HG03565 (cell line): Measurements from ENCODE around the gene OR3A3.
"Not testable (repeated sequence)": the region's sequence is repeated elsewhere in the genome, so short reads cannot be mapped to it uniquely, and the experiment has no call there.

Source experiments
- ATAC-seq: cut with Tn5 transposase; IDR thresholded peaks from one replicate; pipeline ENCODE4 v1.9.1; 2021; ENCODE audit warnings: mild to moderate bottlenecking, moderate library complexity; ENCODE audit not compliant: unreplicated experiment

The OR3A3 gene

GRCh38 chr17:3411070-3411469 lies at the start of gene OR3A3:
Gene OR3A3, plus strand, starts transcription at chr17:3411370.
- no peak for ATAC-seq

- not testable (repeated sequence) for ATAC-seq
These were observed 40.0 kb upstream of the OR3A3 start for GRCh38 chr17:3371167-3371566.

GRCh38 chr17:3378321-3378720 lies 32.8 kb upstream of the OR3A3 start:
- ATAC-seq = no peak

GRCh38 chr17:3381957-3382356 lies 29.2 kb upstream of the OR3A3 start:
- no peak for ATAC-seq

- no peak for ATAC-seq
These were observed 25.0 kb upstream of the OR3A3 start, which contains the start of gene OR3A2 for GRCh38 chr17:3385869-3386816. Gene OR3A2, minus strand, starts transcription at chr17:3386308.

GRCh38 chr17:3389791-3390190 lies 21.4 kb upstream of the OR3A3 start:
- ATAC-seq = no peak

- not testable (repeated sequence) for ATAC-seq
These were observed 13.4 kb upstream of the OR3A3 start for GRCh38 chr17:3397801-3398200.

GRCh38 chr17:3398310-3398709 lies 12.9 kb upstream of the OR3A3 start, which contains the start of gene OR1E1:
Gene OR1E1, minus strand, starts transcription at chr17:3398410. Its CDS starts 0 bp downstream, at chr17:3398410.
- ATAC-seq = no peak

GRCh38 chr17:3400055-3400454 lies 11.1 kb upstream of the OR3A3 start:
- no peak for ATAC-seq

- no peak for ATAC-seq
These were observed 9.4 kb upstream of the OR3A3 start for GRCh38 chr17:3401786-3402185.

- not testable (repeated sequence) for ATAC-seq
These were observed 7.3 kb upstream of the OR3A3 start for GRCh38 chr17:3403856-3404255.

GRCh38 chr17:3412216-3412615 lies 1.0 kb downstream of the OR3A3 start:
- ATAC-seq = not testable (repeated sequence)

GRCh38 chr17:3415610-3416009 lies 4.4 kb downstream of the OR3A3 start:
- no peak for ATAC-seq

GRCh38 chr17:3418222-3418621 lies 7.1 kb downstream of the OR3A3 start:
- no peak for ATAC-seq

- ATAC-seq = not testable (repeated sequence)
These were observed 22.0 kb downstream of the OR3A3 start for GRCh38 chr17:3433215-3433614.

GRCh38 chr17:3433741-3434140 lies 22.6 kb downstream of the OR3A3 start, which contains the start of gene OR1E2:
Gene OR1E2, minus strand, starts transcription at chr17:3433841. Its CDS starts 0 bp downstream, at chr17:3433841.
- no peak for ATAC-seq

- ATAC-seq = no peak
These were observed 27.2 kb downstream of the OR3A3 start for GRCh38 chr17:3438368-3438767.

- no peak for ATAC-seq
These were observed 29.3 kb downstream of the OR3A3 start for GRCh38 chr17:3440451-3440850.

- no peak for ATAC-seq
These were observed 36.5 kb downstream of the OR3A3 start for GRCh38 chr17:3447625-3448024.

- ATAC-seq = no peak
These were observed 37.0 kb downstream of the OR3A3 start for GRCh38 chr17:3448059-3448665.

GRCh38 chr17:3466355-3466754 lies 55.2 kb downstream of the OR3A3 start:
- ATAC-seq = not testable (repeated sequence)

- ATAC-seq = no peak
These were observed 58.4 kb downstream of the OR3A3 start for GRCh38 chr17:3469529-3469928.
